Skeletal muscle cell (primary cell): ENCODE results near the gene CACNA1E.
"Not testable (repeated sequence)": the region's sequence is repeated elsewhere in the genome, so short reads cannot be mapped to it uniquely, and the experiment has no call there.

Experiments used
- DNase-seq: peaks from one replicate; pipeline ENCODE4 v3.0.0-alpha.2; 2010; ENCODE audit warnings: low read depth
- H3K4me3 ChIP-seq: 2 replicates; pipeline ENCODE4 v1.5.1; 2011; ENCODE audit warnings: low read depth, mild to moderate bottlenecking, control low read depth, low read length, moderate library complexity

The CACNA1E gene

GRCh38 chr1:181817091-181817490 is 333.8 kb downstream of the CACNA1E start:
- DNase-seq, result no peak
- no peak overlapping the region for H3K4me3 ChIP-seq

- no peak overlapping the region for H3K4me3 ChIP-seq
- DNase-seq, result no peak
Observed at GRCh38 chr1:181818459-181818858, 335.1 kb downstream of the CACNA1E start.

- no peak for DNase-seq
- no peak overlapping the region for H3K4me3 ChIP-seq
Observed at GRCh38 chr1:181818943-181819342, 335.6 kb downstream of the CACNA1E start.

GRCh38 chr1:181821701-181822100 is 338.4 kb downstream of the CACNA1E start:
- DNase-seq, result no peak
- H3K4me3 ChIP-seq, result no peak overlapping the region

GRCh38 chr1:181832173-181832880 is 349.0 kb downstream of the CACNA1E start:
- not testable (repeated sequence) for DNase-seq, H3K4me3 ChIP-seq

- no peak for DNase-seq
- no peak overlapping the region for H3K4me3 ChIP-seq
Observed at GRCh38 chr1:181846001-181846645, 362.8 kb downstream of the CACNA1E start.

GRCh38 chr1:181846681-181847080 is 363.4 kb downstream of the CACNA1E start:
- H3K4me3 ChIP-seq, result no peak overlapping the region
- DNase-seq, result no peak

- no peak for DNase-seq
- no peak overlapping the region for H3K4me3 ChIP-seq
Observed at GRCh38 chr1:181849071-181849470, 365.8 kb downstream of the CACNA1E start.

- not testable (repeated sequence) for DNase-seq, H3K4me3 ChIP-seq
Observed at GRCh38 chr1:181854212-181854611, 370.9 kb downstream of the CACNA1E start.

GRCh38 chr1:181855380-181855779 is 372.1 kb downstream of the CACNA1E start:
- DNase-seq, result no peak

More at GRCh38 chr1:181855380-181855779, 372.1 kb downstream of the CACNA1E start:
- no peak overlapping the region for H3K4me3 ChIP-seq
